ENCODE measurements around the gene MAP3K21.

MAP3K21 gene

GRCh38 chr1:233293556-233294446 is 33.7 kb upstream of the MAP3K21 start:
- no peaks in the 10 kb centered on the region for H3K27me3 ChIP-seq (ENCODE audit: insufficient read depth, insufficient read length)
- no peak overlapping the region for H3K9ac ChIP-seq (ENCODE audit: insufficient read length, low read depth)
- DNase-seq (ENCODE audit: low read depth, low spot score) = no peak
- H3K9me3 ChIP-seq (ENCODE audit: insufficient read depth, low read length) = no peaks in the 10 kb centered on the region
- TF ChIP-seq YY1 (IDR thresholded peaks at IDR 0.05; ENCODE audit: insufficient read depth, insufficient read length) (no peak), SUZ12 (IDR thresholded peaks at IDR 0.05; ENCODE audit: extremely low read depth, insufficient read depth, insufficient read length) (no peak), ZNF274 (IDR thresholded peaks at IDR 0.05; ENCODE audit: low read depth, low read length) (no peak)
- H3K36me3 ChIP-seq (ENCODE audit: insufficient read depth, insufficient read length, low read length) = peaks cover 9% of the 10 kb centered on the region
- no peaks in the 10 kb centered on the region for H3K4me1 ChIP-seq (ENCODE audit: insufficient read depth, insufficient read length)
- H3K4me3 ChIP-seq (ENCODE audit: insufficient read length, low read depth) = peak overlapping the region; percentile 90

GRCh38 chr1:233294913-233295236 is 32.6 kb upstream of the MAP3K21 start:
- Histone ChIP-seq H3K4me1 (ENCODE audit: insufficient read depth, insufficient read length) (no peaks in the 10 kb centered on the region), H3K9ac (ENCODE audit: insufficient read length, low read depth) (peak overlapping the region; percentile 88)
- DNase-seq (ENCODE audit: low read depth, low spot score) = peak; percentile 68

GRCh38 chr1:233295237-233295974 is 32.1 kb upstream of the MAP3K21 start, which contains the start of gene PCNX2:
Gene PCNX2 (minus strand): TSS chr1:233295725. CDS start chr1:233295478, 247 bp downstream.
- peaks cover under 1% of the 10 kb centered on the region for H3K4me1 ChIP-seq (ENCODE audit: insufficient read depth, insufficient read length)
- H3K36me3 ChIP-seq (ENCODE audit: insufficient read depth, insufficient read length, low read length) = peaks cover 3% of the 10 kb centered on the region
- peak within 1 kb of the TSS; percentile 90 for H3K4me3 ChIP-seq (ENCODE audit: insufficient read length, low read depth)
- H3K9ac ChIP-seq (ENCODE audit: insufficient read length, low read depth) = peak within 1 kb of the TSS; percentile 88
- TF ChIP-seq SUZ12 (IDR thresholded peaks at IDR 0.05; ENCODE audit: extremely low read depth, insufficient read depth, insufficient read length) (no peak), YY1 (IDR thresholded peaks at IDR 0.05; ENCODE audit: insufficient read depth, insufficient read length) (peak; percentile 58), ZNF274 (IDR thresholded peaks at IDR 0.05; ENCODE audit: low read depth, low read length) (no peak)
- DNase-seq (ENCODE audit: low read depth, low spot score) = peak; percentile 78
- H3K27me3 ChIP-seq (ENCODE audit: insufficient read depth, insufficient read length) = no peaks in the 10 kb centered on the region
- no peaks in the 10 kb centered on the region for H3K9me3 ChIP-seq (ENCODE audit: insufficient read depth, low read length)

More at GRCh38 chr1:233294913-233295236, 32.6 kb upstream of the MAP3K21 start:
- TF ChIP-seq SUZ12 (IDR thresholded peaks at IDR 0.05; ENCODE audit: extremely low read depth, insufficient read depth, insufficient read length) = no peak
- TF ChIP-seq YY1 (IDR thresholded peaks at IDR 0.05; ENCODE audit: insufficient read depth, insufficient read length) = no peak
- no peak for TF ChIP-seq ZNF274 (IDR thresholded peaks at IDR 0.05; ENCODE audit: low read depth, low read length)
- no peaks in the 10 kb centered on the region for H3K27me3 ChIP-seq (ENCODE audit: insufficient read depth, insufficient read length)
- peaks cover 3% of the 10 kb centered on the region for H3K36me3 ChIP-seq (ENCODE audit: insufficient read depth, insufficient read length, low read length)
- no peaks in the 10 kb centered on the region for H3K9me3 ChIP-seq (ENCODE audit: insufficient read depth, low read length)
- peak overlapping the region; percentile 90 for H3K4me3 ChIP-seq (ENCODE audit: insufficient read length, low read depth)

GRCh38 chr1:233295975-233296322 is 31.6 kb upstream of the MAP3K21 start:
- no peak for DNase-seq (ENCODE audit: low read depth, low spot score)
- peak overlapping the region; percentile 90 for H3K4me3 ChIP-seq (ENCODE audit: insufficient read length, low read depth)
- peak overlapping the region; percentile 88 for H3K9ac ChIP-seq (ENCODE audit: insufficient read length, low read depth)
- no peak for TF ChIP-seq YY1 (IDR thresholded peaks at IDR 0.05; ENCODE audit: insufficient read depth, insufficient read length)
- TF ChIP-seq SUZ12 (IDR thresholded peaks at IDR 0.05; ENCODE audit: extremely low read depth, insufficient read depth, insufficient read length) = no peak
- TF ChIP-seq ZNF274 (IDR thresholded peaks at IDR 0.05; ENCODE audit: low read depth, low read length) = no peak
- H3K9me3 ChIP-seq (ENCODE audit: insufficient read depth, low read length) = peaks cover 4% of the 10 kb centered on the region; the same call in 1 of the 2 replicates
- peaks cover 3% of the 10 kb centered on the region for H3K36me3 ChIP-seq (ENCODE audit: insufficient read depth, insufficient read length, low read length)
- H3K4me1 ChIP-seq (ENCODE audit: insufficient read depth, insufficient read length) = peaks cover 3% of the 10 kb centered on the region
- H3K27me3 ChIP-seq (ENCODE audit: insufficient read depth, insufficient read length) = no peaks in the 10 kb centered on the region

- Histone ChIP-seq H3K9me3 (ENCODE audit: insufficient read depth, low read length) (peaks cover 14% of the 10 kb centered on the region), H3K36me3 (ENCODE audit: insufficient read depth, insufficient read length, low read length) (no peaks in the 10 kb centered on the region), H3K4me3 (ENCODE audit: insufficient read length, low read depth) (no peak overlapping the region), H3K27me3 (ENCODE audit: insufficient read depth, insufficient read length) (no peaks in the 10 kb centered on the region), H3K4me1 (ENCODE audit: insufficient read depth, insufficient read length) (peaks cover 3% of the 10 kb centered on the region), H3K9ac (ENCODE audit: insufficient read length, low read depth) (no peak overlapping the region)
- TF ChIP-seq SUZ12 (IDR thresholded peaks at IDR 0.05; ENCODE audit: extremely low read depth, insufficient read depth, insufficient read length) (no peak), ZNF274 (IDR thresholded peaks at IDR 0.05; ENCODE audit: low read depth, low read length) (no peak), YY1 (IDR thresholded peaks at IDR 0.05; ENCODE audit: insufficient read depth, insufficient read length) (no peak)
- DNase-seq (ENCODE audit: low read depth, low spot score) = no peak
Observed at GRCh38 chr1:233299450-233299849, 28.1 kb upstream of the MAP3K21 start.

GRCh38 chr1:233300326-233300725 is 27.2 kb upstream of the MAP3K21 start:
- TF ChIP-seq ZNF274 (IDR thresholded peaks at IDR 0.05; ENCODE audit: low read depth, low read length) (no peak), YY1 (IDR thresholded peaks at IDR 0.05; ENCODE audit: insufficient read depth, insufficient read length) (no peak), SUZ12 (IDR thresholded peaks at IDR 0.05; ENCODE audit: extremely low read depth, insufficient read depth, insufficient read length) (no peak)
- H3K9ac ChIP-seq (ENCODE audit: insufficient read length, low read depth) = no peak overlapping the region
- H3K9me3 ChIP-seq (ENCODE audit: insufficient read depth, low read length) = peaks cover 14% of the 10 kb centered on the region
- H3K36me3 ChIP-seq (ENCODE audit: insufficient read depth, insufficient read length, low read length) = no peaks in the 10 kb centered on the region
- H3K27me3 ChIP-seq (ENCODE audit: insufficient read depth, insufficient read length) = no peaks in the 10 kb centered on the region
- no peak overlapping the region for H3K4me3 ChIP-seq (ENCODE audit: insufficient read length, low read depth)
- DNase-seq (ENCODE audit: low read depth, low spot score) = no peak
- H3K4me1 ChIP-seq (ENCODE audit: insufficient read depth, insufficient read length) = peaks cover 3% of the 10 kb centered on the region
